ENCODE results near the gene INAFM1. TPM values are rescaled to one million over a fixed set of nuclear protein-coding genes. Genes with fewer than 3 reads are reported as not detected.
A peak's percentile ranks its signal among the peaks of the same experiment; 100 is the strongest.

The INAFM1 gene
- total and polyA plus RNA-seq, 9 of the 15 experiments (the other 6 are each of a cell fraction or from before 2014, with no cell fraction given), result 0.71 to 30.9 (median 3.1) TPM

DNA sequence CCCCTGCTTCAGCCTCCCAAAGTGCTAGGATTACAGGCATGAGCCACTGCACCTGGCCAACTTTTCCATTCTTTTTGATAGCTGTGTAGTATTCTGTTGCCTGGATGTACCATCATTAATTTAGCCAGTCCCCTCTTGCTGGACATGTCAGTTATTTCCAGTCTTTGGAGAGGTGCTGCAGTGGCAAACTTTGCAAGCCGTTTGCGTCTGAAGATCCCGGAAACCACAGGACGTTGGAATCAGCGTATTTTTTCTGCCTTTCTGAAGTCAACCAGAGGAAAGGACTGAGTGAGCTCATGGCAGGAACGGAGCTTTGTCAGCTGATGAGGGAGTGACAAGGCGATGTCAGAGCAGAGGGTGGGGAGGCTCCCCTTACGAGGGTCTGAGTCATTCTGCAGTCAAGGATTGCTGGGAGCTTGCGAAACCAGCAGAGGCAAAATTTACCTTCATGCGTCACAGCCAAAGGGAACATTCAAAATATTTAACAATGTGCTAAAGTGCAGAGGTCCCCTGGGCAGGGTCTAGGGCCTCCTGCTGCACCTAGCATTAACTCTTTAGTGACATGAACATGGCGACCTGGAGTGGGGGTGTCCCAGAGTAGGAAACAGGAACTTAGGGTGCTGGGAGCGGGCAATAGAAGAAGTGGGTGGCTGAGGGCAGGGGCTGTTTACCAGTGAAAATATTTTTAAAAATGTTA, 40.6 kb downstream of the INAFM1 start (continued):
- TF ChIP-seq JUND (IDR thresholded peaks at IDR 0.05; ENCODE audit: borderline replicate concordance, low read depth, low read length) (peak; percentile 99), JUND (tag; IDR thresholded peaks at IDR 0.05; ENCODE audit: borderline replicate concordance, low read depth, low read length) (peak; percentile 98), PHB (CRISPR knock-in tag; IDR thresholded peaks at IDR 0.05) (no peak), ARID2 (IDR thresholded peaks at IDR 0.05) (no peak), EHMT2 (IDR thresholded peaks at IDR 0.05) (no peak; the same call in 1 of the 2 replicates), ILF3 (IDR thresholded peaks at IDR 0.05; ENCODE audit: borderline replicate concordance) (no peak), FOXJ2 (tag; IDR thresholded peaks at IDR 0.05) (no peak; the same call in 1 of the 2 replicates)
- TF ChIP-seq, protein P1, sequence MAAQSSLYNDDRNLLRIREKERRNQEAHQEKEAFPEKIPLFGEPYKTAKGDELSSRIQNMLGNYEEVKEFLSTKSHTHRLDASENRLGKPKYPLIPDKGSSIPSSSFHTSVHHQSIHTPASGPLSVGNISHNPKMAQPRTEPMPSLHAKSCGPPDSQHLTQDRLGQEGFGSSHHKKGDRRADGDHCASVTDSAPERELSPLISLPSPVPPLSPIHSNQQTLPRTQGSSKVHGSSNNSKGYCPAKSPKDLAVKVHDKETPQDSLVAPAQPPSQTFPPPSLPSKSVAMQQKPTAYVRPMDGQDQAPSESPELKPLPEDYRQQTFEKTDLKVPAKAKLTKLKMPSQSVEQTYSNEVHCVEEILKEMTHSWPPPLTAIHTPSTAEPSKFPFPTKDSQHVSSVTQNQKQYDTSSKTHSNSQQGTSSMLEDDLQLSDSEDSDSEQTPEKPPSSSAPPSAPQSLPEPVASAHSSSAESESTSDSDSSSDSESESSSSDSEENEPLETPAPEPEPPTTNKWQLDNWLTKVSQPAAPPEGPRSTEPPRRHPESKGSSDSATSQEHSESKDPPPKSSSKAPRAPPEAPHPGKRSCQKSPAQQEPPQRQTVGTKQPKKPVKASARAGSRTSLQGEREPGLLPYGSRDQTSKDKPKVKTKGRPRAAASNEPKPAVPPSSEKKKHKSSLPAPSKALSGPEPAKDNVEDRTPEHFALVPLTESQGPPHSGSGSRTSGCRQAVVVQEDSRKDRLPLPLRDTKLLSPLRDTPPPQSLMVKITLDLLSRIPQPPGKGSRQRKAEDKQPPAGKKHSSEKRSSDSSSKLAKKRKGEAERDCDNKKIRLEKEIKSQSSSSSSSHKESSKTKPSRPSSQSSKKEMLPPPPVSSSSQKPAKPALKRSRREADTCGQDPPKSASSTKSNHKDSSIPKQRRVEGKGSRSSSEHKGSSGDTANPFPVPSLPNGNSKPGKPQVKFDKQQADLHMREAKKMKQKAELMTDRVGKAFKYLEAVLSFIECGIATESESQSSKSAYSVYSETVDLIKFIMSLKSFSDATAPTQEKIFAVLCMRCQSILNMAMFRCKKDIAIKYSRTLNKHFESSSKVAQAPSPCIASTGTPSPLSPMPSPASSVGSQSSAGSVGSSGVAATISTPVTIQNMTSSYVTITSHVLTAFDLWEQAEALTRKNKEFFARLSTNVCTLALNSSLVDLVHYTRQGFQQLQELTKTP (IDR thresholded peaks at IDR 0.05; ENCODE audit: low read depth in 1 of 2, partially characterized antibody in 2 of 2), result peak; percentile 14 to 51
- TF ChIP-seq, protein P2, sequence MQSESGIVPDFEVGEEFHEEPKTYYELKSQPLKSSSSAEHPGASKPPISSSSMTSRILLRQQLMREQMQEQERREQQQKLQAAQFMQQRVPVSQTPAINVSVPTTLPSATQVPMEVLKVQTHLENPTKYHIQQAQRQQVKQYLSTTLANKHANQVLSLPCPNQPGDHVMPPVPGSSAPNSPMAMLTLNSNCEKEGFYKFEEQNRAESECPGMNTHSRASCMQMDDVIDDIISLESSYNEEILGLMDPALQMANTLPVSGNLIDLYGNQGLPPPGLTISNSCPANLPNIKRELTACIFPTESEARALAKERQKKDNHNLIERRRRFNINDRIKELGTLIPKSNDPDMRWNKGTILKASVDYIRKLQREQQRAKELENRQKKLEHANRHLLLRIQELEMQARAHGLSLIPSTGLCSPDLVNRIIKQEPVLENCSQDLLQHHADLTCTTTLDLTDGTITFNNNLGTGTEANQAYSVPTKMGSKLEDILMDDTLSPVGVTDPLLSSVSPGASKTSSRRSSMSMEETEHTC (IDR thresholded peaks at IDR 0.05), result peak; percentile 80
- TF ChIP-seq, protein P3, sequence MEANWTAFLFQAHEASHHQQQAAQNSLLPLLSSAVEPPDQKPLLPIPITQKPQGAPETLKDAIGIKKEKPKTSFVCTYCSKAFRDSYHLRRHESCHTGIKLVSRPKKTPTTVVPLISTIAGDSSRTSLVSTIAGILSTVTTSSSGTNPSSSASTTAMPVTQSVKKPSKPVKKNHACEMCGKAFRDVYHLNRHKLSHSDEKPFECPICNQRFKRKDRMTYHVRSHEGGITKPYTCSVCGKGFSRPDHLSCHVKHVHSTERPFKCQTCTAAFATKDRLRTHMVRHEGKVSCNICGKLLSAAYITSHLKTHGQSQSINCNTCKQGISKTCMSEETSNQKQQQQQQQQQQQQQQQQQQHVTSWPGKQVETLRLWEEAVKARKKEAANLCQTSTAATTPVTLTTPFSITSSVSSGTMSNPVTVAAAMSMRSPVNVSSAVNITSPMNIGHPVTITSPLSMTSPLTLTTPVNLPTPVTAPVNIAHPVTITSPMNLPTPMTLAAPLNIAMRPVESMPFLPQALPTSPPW (CRISPR knock-in tag; IDR thresholded peaks at IDR 0.05), result peak; percentile 94
- TF ChIP-seq, protein P4, sequence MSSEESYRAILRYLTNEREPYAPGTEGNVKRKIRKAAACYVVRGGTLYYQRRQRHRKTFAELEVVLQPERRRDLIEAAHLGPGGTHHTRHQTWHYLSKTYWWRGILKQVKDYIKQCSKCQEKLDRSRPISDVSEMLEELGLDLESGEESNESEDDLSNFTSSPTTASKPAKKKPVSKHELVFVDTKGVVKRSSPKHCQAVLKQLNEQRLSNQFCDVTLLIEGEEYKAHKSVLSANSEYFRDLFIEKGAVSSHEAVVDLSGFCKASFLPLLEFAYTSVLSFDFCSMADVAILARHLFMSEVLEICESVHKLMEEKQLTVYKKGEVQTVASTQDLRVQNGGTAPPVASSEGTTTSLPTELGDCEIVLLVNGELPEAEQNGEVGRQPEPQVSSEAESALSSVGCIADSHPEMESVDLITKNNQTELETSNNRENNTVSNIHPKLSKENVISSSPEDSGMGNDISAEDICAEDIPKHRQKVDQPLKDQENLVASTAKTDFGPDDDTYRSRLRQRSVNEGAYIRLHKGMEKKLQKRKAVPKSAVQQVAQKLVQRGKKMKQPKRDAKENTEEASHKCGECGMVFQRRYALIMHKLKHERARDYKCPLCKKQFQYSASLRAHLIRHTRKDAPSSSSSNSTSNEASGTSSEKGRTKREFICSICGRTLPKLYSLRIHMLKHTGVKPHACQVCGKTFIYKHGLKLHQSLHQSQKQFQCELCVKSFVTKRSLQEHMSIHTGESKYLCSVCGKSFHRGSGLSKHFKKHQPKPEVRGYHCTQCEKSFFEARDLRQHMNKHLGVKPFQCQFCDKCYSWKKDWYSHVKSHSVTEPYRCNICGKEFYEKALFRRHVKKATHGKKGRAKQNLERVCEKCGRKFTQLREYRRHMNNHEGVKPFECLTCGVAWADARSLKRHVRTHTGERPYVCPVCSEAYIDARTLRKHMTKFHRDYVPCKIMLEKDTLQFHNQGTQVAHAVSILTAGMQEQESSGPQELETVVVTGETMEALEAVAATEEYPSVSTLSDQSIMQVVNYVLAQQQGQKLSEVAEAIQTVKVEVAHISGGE (CRISPR knock-in tag; IDR thresholded peaks at IDR 0.05), result no peak
- TF ChIP-seq, protein P5, sequence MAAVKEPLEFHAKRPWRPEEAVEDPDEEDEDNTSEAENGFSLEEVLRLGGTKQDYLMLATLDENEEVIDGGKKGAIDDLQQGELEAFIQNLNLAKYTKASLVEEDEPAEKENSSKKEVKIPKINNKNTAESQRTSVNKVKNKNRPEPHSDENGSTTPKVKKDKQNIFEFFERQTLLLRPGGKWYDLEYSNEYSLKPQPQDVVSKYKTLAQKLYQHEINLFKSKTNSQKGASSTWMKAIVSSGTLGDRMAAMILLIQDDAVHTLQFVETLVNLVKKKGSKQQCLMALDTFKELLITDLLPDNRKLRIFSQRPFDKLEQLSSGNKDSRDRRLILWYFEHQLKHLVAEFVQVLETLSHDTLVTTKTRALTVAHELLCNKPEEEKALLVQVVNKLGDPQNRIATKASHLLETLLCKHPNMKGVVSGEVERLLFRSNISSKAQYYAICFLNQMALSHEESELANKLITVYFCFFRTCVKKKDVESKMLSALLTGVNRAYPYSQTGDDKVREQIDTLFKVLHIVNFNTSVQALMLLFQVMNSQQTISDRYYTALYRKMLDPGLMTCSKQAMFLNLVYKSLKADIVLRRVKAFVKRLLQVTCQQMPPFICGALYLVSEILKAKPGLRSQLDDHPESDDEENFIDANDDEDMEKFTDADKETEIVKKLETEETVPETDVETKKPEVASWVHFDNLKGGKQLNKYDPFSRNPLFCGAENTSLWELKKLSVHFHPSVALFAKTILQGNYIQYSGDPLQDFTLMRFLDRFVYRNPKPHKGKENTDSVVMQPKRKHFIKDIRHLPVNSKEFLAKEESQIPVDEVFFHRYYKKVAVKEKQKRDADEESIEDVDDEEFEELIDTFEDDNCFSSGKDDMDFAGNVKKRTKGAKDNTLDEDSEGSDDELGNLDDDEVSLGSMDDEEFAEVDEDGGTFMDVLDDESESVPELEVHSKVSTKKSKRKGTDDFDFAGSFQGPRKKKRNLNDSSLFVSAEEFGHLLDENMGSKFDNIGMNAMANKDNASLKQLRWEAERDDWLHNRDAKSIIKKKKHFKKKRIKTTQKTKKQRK (IDR thresholded peaks at IDR 0.05; ENCODE audit: borderline replicate concordance, low read depth, low read length), result no peak

Measured in K562 (cell line).